ENCODE data around the gene SYNE1.

The SYNE1 gene

GRCh38 chr6:152257581-152257980 lies 379.6 kb downstream of the SYNE1 start:
- Mint-ChIP-seq H3K36me3 (ENCODE audit: insufficient read depth) (peaks cover 64% of the 10 kb centered on the region), H3K9me3 (peaks cover 4% of the 10 kb centered on the region), H3K4me3 (no peak overlapping the region), H3K4me1 (no peaks in the 10 kb centered on the region), H3K27ac (ENCODE audit: low read depth) (no peak overlapping the region), H3K27me3 (no peaks in the 10 kb centered on the region)
- ATAC-seq (replicated peaks; ENCODE audit: extremely low read depth, poor library complexity, severe bottlenecking) (no peak), DNase-seq (ENCODE audit: low spot score in 2 of 2) (no peak)

- H3K4me3 Mint-ChIP-seq, result no peak overlapping the region
- ATAC-seq (replicated peaks; ENCODE audit: extremely low read depth, poor library complexity, severe bottlenecking), result no peak
Observed at GRCh38 chr6:152250127-152250526, 387.0 kb downstream of the SYNE1 start.

DNA sequence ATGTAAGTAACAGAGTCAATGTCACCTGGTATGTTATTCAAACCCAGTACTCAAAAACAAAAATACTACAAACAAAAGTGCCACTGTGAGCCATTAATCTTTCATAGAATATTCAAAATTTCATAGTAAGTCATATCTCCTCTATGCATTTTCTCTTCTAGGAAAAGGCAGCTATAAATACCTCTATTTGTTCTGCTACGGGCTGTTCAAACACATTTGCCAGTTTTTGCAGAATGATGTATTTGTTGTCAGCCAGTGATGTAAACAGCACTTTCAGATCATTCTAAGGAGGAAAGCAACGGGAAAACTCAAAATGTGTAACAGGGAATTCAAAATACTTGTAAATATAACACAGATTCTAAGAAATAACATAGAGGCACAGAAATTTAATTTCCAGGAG lies 388.2 kb downstream of the SYNE1 start:
- ATAC-seq (replicated peaks; ENCODE audit: extremely low read depth, poor library complexity, severe bottlenecking) (no peak), DNase-seq (ENCODE audit: low spot score in 2 of 2) (no peak)
- Mint-ChIP-seq H3K36me3 (ENCODE audit: insufficient read depth) (peaks cover 61% of the 10 kb centered on the region), H3K27ac (ENCODE audit: low read depth) (peak overlapping the region; percentile 10), H3K4me3 (no peak overlapping the region), H3K27me3 (no peaks in the 10 kb centered on the region), H3K9me3 (no peaks in the 10 kb centered on the region), H3K4me1 (peaks cover 10% of the 10 kb centered on the region)

More at GRCh38 chr6:152250127-152250526, 387.0 kb downstream of the SYNE1 start:
- Mint-ChIP-seq H3K36me3 (ENCODE audit: insufficient read depth) (peaks cover 64% of the 10 kb centered on the region), H3K27ac (ENCODE audit: low read depth) (no peak overlapping the region), H3K27me3 (no peaks in the 10 kb centered on the region), H3K9me3 (no peaks in the 10 kb centered on the region), H3K4me1 (peaks cover 10% of the 10 kb centered on the region)
- no peak for DNase-seq (ENCODE audit: low spot score in 2 of 2)

GRCh38 chr6:152246554-152247337 lies 390.4 kb downstream of the SYNE1 start:
- H3K27me3 Mint-ChIP-seq, result no peaks in the 10 kb centered on the region
- DNase-seq (ENCODE audit: low spot score in 2 of 2) (no peak), ATAC-seq (replicated peaks; ENCODE audit: extremely low read depth, poor library complexity, severe bottlenecking) (no peak)
- H3K4me1 Mint-ChIP-seq, result peaks cover 10% of the 10 kb centered on the region
- peak overlapping the region; percentile 26 for H3K27ac Mint-ChIP-seq (ENCODE audit: low read depth)
- peaks cover 63% of the 10 kb centered on the region for H3K36me3 Mint-ChIP-seq (ENCODE audit: insufficient read depth)
- no peak overlapping the region for H3K4me3 Mint-ChIP-seq
- H3K9me3 Mint-ChIP-seq, result no peaks in the 10 kb centered on the region

- Mint-ChIP-seq H3K27me3 (no peaks in the 10 kb centered on the region), H3K36me3 (ENCODE audit: insufficient read depth) (peaks cover 67% of the 10 kb centered on the region), H3K4me1 (peaks cover 10% of the 10 kb centered on the region), H3K4me3 (no peak overlapping the region), H3K9me3 (no peaks in the 10 kb centered on the region), H3K27ac (ENCODE audit: low read depth) (peak overlapping the region; percentile 7)
- ATAC-seq (replicated peaks; ENCODE audit: extremely low read depth, poor library complexity, severe bottlenecking) (no peak), DNase-seq (ENCODE audit: low spot score in 2 of 2) (no peak)
Observed at GRCh38 chr6:152244998-152245630, 392.0 kb downstream of the SYNE1 start.

DNA sequence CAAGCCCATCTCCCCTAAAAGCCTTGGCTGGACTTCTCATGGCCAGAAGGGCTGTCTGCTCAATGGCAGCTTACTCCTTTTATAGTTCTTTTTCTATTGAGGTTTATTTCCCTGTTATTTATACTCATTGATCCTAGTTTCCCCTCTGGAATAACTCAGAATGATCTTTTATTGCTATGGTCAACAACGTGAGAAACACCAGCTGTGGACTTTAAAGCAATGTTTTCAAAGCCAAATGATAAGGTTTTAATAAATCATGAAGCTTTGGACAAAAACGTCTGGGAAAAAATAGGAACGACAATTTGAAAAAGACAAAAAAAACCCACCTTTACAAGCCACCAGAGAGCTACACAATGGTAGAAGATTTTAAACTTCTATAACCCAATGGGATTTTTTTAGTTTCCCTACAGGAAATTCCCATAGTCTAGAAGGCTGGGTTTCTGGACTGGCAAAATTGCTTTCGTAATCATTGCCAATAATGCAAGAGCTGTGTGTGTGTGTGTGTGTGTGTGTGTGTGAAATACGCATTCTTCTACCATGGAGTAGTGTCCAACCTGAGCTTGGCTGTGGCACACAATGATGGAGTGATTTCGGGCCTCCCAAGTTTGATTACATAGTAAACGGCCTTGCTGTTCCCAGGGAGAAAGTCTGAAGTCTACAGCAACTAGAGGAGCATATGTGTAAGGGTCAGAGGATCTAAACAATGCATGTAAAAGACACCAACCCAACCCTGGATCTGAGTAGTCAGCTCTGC lies 396.0 kb downstream of the SYNE1 start:
- Mint-ChIP-seq H3K4me1 (peaks cover 5% of the 10 kb centered on the region), H3K36me3 (ENCODE audit: insufficient read depth) (peaks cover 58% of the 10 kb centered on the region), H3K9me3 (no peaks in the 10 kb centered on the region), H3K27ac (ENCODE audit: low read depth) (no peak overlapping the region), H3K4me3 (no peak overlapping the region), H3K27me3 (no peaks in the 10 kb centered on the region)
- ATAC-seq (replicated peaks; ENCODE audit: extremely low read depth, poor library complexity, severe bottlenecking) (no peak), DNase-seq (ENCODE audit: low spot score in 2 of 2) (no peak)

DNA sequence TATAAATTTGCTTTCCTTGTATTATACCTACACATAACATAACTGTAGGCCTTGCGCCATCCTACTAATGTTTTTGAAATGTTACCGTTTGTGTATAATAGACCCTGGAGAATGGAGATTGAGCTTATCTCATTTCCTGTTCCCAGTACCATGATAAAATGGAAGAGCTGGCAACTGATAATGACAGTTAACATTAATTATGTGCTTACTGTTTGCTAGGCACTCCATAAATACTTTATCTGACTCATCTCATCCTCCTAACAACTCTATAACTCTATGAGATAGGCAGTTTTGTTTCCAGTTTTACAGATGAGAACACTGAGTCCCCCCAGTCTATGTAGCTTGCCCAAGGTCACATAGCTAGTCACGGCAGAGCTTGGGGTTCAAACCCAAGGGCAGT lies 396.7 kb downstream of the SYNE1 start:
- Mint-ChIP-seq H3K4me1 (no peaks in the 10 kb centered on the region), H3K36me3 (ENCODE audit: insufficient read depth) (peaks cover 57% of the 10 kb centered on the region), H3K9me3 (no peaks in the 10 kb centered on the region), H3K27ac (ENCODE audit: low read depth) (peak overlapping the region; percentile 90), H3K27me3 (no peaks in the 10 kb centered on the region), H3K4me3 (no peak overlapping the region)
- no peak for ATAC-seq (replicated peaks; ENCODE audit: extremely low read depth, poor library complexity, severe bottlenecking)
- no peak for DNase-seq (ENCODE audit: low spot score in 2 of 2)

- DNase-seq (ENCODE audit: low spot score in 2 of 2), result no peak
- Mint-ChIP-seq H3K27ac (ENCODE audit: low read depth) (no peak overlapping the region), H3K4me1 (no peaks in the 10 kb centered on the region), H3K36me3 (ENCODE audit: insufficient read depth) (peaks cover 64% of the 10 kb centered on the region), H3K4me3 (no peak overlapping the region), H3K27me3 (no peaks in the 10 kb centered on the region), H3K9me3 (no peaks in the 10 kb centered on the region)
- ATAC-seq (replicated peaks; ENCODE audit: extremely low read depth, poor library complexity, severe bottlenecking), result no peak
Observed at GRCh38 chr6:152236370-152237097, 400.6 kb downstream of the SYNE1 start.

DNA sequence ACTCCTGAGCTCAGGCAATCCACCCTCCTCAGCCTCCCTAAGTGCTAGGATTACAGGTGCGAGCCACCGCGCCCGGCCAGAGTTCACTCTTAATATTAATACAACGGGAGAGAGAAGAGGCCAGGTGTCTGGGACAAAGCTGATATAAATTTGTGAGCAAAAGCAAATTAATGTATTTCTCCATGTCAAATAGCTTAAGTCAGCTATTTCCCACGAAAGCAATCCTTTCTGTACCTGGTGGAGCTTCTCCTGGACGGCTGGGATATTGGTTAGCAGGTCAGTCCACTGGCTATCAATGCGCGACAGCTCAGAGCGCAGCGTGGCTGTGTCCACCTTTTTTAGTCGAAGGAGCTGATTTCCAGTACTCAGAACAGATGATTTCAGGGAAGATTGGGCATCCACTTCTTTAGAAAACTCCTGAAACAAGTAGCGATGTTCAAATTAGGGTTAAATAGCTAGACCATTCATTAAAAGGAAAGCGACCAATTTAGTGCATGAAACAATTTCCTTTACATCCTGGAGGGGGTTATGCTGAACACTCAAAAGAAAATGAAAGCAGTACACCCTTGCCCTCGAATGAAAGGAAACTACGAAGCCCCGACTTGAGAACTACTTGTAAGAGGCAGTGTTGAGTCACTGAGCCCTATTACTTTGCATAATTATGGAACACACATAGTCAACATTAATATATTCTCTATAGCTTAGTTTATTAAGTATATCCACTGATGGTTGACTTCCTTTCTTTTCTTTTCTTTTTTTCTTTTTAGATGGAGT lies 403.4 kb downstream of the SYNE1 start:
- Mint-ChIP-seq H3K4me3 (no peak overlapping the region), H3K4me1 (no peaks in the 10 kb centered on the region), H3K9me3 (no peaks in the 10 kb centered on the region), H3K36me3 (ENCODE audit: insufficient read depth) (peaks cover 61% of the 10 kb centered on the region), H3K27me3 (no peaks in the 10 kb centered on the region), H3K27ac (ENCODE audit: low read depth) (peak overlapping the region; percentile 61)
- ATAC-seq (replicated peaks; ENCODE audit: extremely low read depth, poor library complexity, severe bottlenecking) (peak; percentile 53), DNase-seq (ENCODE audit: low spot score in 2 of 2) (no peak)

GRCh38 chr6:152232501-152233151 lies 404.5 kb downstream of the SYNE1 start:
- Mint-ChIP-seq H3K4me3 (no peak overlapping the region), H3K27ac (ENCODE audit: low read depth) (peak overlapping the region; percentile 49), H3K27me3 (no peaks in the 10 kb centered on the region), H3K4me1 (no peaks in the 10 kb centered on the region), H3K36me3 (ENCODE audit: insufficient read depth) (peaks cover 62% of the 10 kb centered on the region), H3K9me3 (no peaks in the 10 kb centered on the region)
- DNase-seq (ENCODE audit: low spot score in 2 of 2) (no peak), ATAC-seq (replicated peaks; ENCODE audit: extremely low read depth, poor library complexity, severe bottlenecking) (peak; percentile 57)

DNA sequence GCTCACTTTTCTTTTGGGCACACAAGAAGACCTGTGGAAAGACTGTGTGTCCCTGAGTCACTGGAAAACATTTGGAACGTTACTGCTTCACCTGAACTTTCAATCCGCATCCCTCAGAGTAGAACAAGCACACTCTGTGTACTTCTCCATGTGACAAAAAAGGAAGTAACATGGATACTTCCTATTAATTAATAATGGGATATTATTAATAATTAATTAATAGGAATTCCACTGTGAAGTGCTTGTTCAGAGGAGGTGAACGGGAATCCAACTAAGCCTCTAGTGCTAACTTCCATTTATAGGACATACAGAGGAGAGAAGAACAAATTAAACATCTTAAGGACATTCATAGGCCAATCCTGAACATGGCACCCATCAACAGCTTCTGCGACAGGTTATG lies 407.8 kb downstream of the SYNE1 start:
- no peak overlapping the region for H3K4me3 Mint-ChIP-seq
- H3K36me3 Mint-ChIP-seq (ENCODE audit: insufficient read depth), result peaks cover 60% of the 10 kb centered on the region

More for the DNA sequence above, 407.8 kb downstream of the SYNE1 start:
- DNase-seq (ENCODE audit: low spot score in 2 of 2) (no peak), ATAC-seq (replicated peaks; ENCODE audit: extremely low read depth, poor library complexity, severe bottlenecking) (no peak)
- no peaks in the 10 kb centered on the region for H3K4me1 Mint-ChIP-seq
- no peaks in the 10 kb centered on the region for H3K27me3 Mint-ChIP-seq
- no peak overlapping the region for H3K27ac Mint-ChIP-seq (ENCODE audit: low read depth)
- H3K9me3 Mint-ChIP-seq, result no peaks in the 10 kb centered on the region

Measured in central memory CD8-positive, alpha-beta T cell (primary cell).